Measurements from ENCODE around the gene RAI14. TPM values are rescaled to one million over a fixed set of nuclear protein-coding genes. Genes with fewer than 3 reads are reported as not detected.

The RAI14 gene
- total RNA-seq, 2 experiments from 2014 or later: 1.1 to 2.3 TPM

- Mint-ChIP-seq H3K9me3 (peaks cover 3% of the 10 kb centered on the region), H3K4me1 (ENCODE audit: low read depth) (peaks cover 10% of the 10 kb centered on the region), H3K27ac (no peak overlapping the region), H3K4me3 (no peak overlapping the region), H3K36me3 (ENCODE audit: low read depth) (no peaks in the 10 kb centered on the region), H3K27me3 (peaks cover 7% of the 10 kb centered on the region)
- intact Hi-C loops (cut with micrococcal nuclease): no loop called here
- DNase-seq (no peak), ATAC-seq (no peak)
- POLR2A ChIA-PET: no interaction called here
- no peak for TF ChIP-seq CTCF (IDR thresholded peaks at IDR 0.05)
- CTCF ChIA-PET: no interaction called here
Measured at GRCh38 chr5:34626751-34627150, 29.4 kb upstream of the RAI14 start.

GRCh38 chr5:34627794-34628193 is 28.3 kb upstream of the RAI14 start:
- intact Hi-C loops (cut with micrococcal nuclease): no loop called here
- CTCF ChIA-PET: interaction anchor here (1.2 kb wide), 1 partner anchor 142 kb away, joined by 3 read pairs; no protein-coding TSS in a partner anchor
- Mint-ChIP-seq H3K27ac (no peak overlapping the region), H3K27me3 (peaks cover 7% of the 10 kb centered on the region), H3K4me1 (ENCODE audit: low read depth) (no peaks in the 10 kb centered on the region), H3K4me3 (no peak overlapping the region), H3K9me3 (peaks cover 3% of the 10 kb centered on the region), H3K36me3 (ENCODE audit: low read depth) (no peaks in the 10 kb centered on the region)
- TF ChIP-seq CTCF (IDR thresholded peaks at IDR 0.05): no peak
- DNase-seq (no peak), ATAC-seq (no peak)
- POLR2A ChIA-PET: no interaction called here

GRCh38 chr5:34628373-34628772 is 27.8 kb upstream of the RAI14 start:
- H3K27me3 Mint-ChIP-seq: peaks cover 7% of the 10 kb centered on the region

GRCh38 chr5:34630596-34630995 is 25.5 kb upstream of the RAI14 start:
- ChIA-PET POLR2A (no interaction called here), CTCF (no interaction called here)
- Mint-ChIP-seq H3K4me1 (ENCODE audit: low read depth) (no peaks in the 10 kb centered on the region), H3K4me3 (no peak overlapping the region), H3K27me3 (peaks cover 4% of the 10 kb centered on the region), H3K36me3 (ENCODE audit: low read depth) (no peaks in the 10 kb centered on the region), H3K9me3 (peaks cover 3% of the 10 kb centered on the region), H3K27ac (no peak overlapping the region)
- no peak for DNase-seq
- TF ChIP-seq CTCF (IDR thresholded peaks at IDR 0.05): no peak
- intact Hi-C loops (cut with micrococcal nuclease): no loop called here
- ATAC-seq: no peak

More at GRCh38 chr5:34628373-34628772, 27.8 kb upstream of the RAI14 start:
- H3K9me3 Mint-ChIP-seq: peaks cover 3% of the 10 kb centered on the region
- H3K4me1 Mint-ChIP-seq (ENCODE audit: low read depth): no peaks in the 10 kb centered on the region
- H3K27ac Mint-ChIP-seq: no peak overlapping the region
- DNase-seq (no peak), ATAC-seq (no peak)
- no peaks in the 10 kb centered on the region for H3K36me3 Mint-ChIP-seq (ENCODE audit: low read depth)
- intact Hi-C loops (cut with micrococcal nuclease): no loop called here
- TF ChIP-seq CTCF (IDR thresholded peaks at IDR 0.05): no peak
- no peak overlapping the region for H3K4me3 Mint-ChIP-seq
- POLR2A ChIA-PET: no interaction called here
- CTCF ChIA-PET: interaction anchor here (1.0 to 1.2 kb wide), 2 partner anchors 132 to 142 kb away, joined by 3 read pairs; no protein-coding TSS in a partner anchor

- POLR2A ChIA-PET: no interaction called here
Measured at GRCh38 chr5:34632807-34633422, 23.2 kb upstream of the RAI14 start.

More at GRCh38 chr5:34632807-34633422, 23.2 kb upstream of the RAI14 start:
- CTCF ChIA-PET: interaction anchor here (1.3 kb wide), 1 partner anchor 110 kb away, joined by 4 read pairs; no protein-coding TSS in a partner anchor
- no peak overlapping the region for H3K4me3 Mint-ChIP-seq
- no peak for ATAC-seq
- no peak for TF ChIP-seq CTCF (IDR thresholded peaks at IDR 0.05)
- DNase-seq: no peak
- no peaks in the 10 kb centered on the region for H3K4me1 Mint-ChIP-seq (ENCODE audit: low read depth)
- no peak overlapping the region for H3K27ac Mint-ChIP-seq
- H3K27me3 Mint-ChIP-seq: peaks cover 5% of the 10 kb centered on the region
- H3K36me3 Mint-ChIP-seq (ENCODE audit: low read depth): no peaks in the 10 kb centered on the region
- intact Hi-C loops (cut with micrococcal nuclease): no loop called here
- H3K9me3 Mint-ChIP-seq: peaks cover 3% of the 10 kb centered on the region

Data from activated CD8-positive, alpha-beta T cell treated with anti-CD3 and anti-CD28 coated beads for 36 hours (primary cell).